ENCODE results near the gene KRTAP19-5.
"Not testable (repeated sequence)": the region's sequence is repeated elsewhere in the genome, so short reads cannot be mapped to it uniquely, and the experiment has no call there.

Gene KRTAP19-5

DNA sequence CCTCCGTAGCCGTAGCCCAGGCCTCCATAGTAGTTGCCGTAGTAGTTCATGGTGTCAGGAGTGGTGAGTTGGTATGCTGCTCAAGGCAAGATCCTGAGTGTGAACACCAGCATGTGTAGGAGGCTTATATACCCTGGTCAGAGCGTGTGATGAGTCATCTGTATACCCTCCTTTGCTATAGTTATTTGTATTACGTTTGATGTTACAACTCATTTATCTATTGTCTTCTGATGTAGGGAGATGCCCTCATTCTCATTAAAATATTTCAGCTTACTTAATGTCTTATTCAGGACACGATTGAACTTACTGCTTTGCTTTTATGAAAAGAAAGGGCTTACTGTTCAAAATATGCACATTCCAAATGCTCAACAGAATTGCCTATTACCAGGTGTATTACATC lies at the start of gene KRTAP19-5:
Gene KRTAP19-5 (minus strand): TSS at position 101 of the 400 bp plus-strand sequence. CDS start 51 bp downstream, at position 50.
- ChIA-PET POLR2A (no interaction called here), CTCF (no interaction called here)
- DNase-seq (ENCODE audit: low read depth, low spot score), result no peak
- no peak for TF ChIP-seq CTCF (IDR thresholded peaks at IDR 0.05; ENCODE audit: insufficient read depth, low read length, missing control alignments)
- H3K4me3 ChIP-seq (ENCODE audit: low read depth, low read length), result no peak within 1 kb of the TSS

- ChIA-PET CTCF (no interaction called here), POLR2A (no interaction called here)
- H3K4me3 ChIP-seq (ENCODE audit: low read depth, low read length), result no peak within 1 kb of the TSS
- DNase-seq (ENCODE audit: low read depth, low spot score), result no peak
- no peak for TF ChIP-seq CTCF (IDR thresholded peaks at IDR 0.05; ENCODE audit: insufficient read depth, low read length, missing control alignments)
Measured at GRCh38 chr21:30541764-30542163, 39.8 kb upstream of the KRTAP19-5 start, which contains the start of gene KRTAP19-6. KRTAP19-6 (minus strand) TSS chr21:30541864; CDS start chr21:30541833, 31 bp downstream.

DNA sequence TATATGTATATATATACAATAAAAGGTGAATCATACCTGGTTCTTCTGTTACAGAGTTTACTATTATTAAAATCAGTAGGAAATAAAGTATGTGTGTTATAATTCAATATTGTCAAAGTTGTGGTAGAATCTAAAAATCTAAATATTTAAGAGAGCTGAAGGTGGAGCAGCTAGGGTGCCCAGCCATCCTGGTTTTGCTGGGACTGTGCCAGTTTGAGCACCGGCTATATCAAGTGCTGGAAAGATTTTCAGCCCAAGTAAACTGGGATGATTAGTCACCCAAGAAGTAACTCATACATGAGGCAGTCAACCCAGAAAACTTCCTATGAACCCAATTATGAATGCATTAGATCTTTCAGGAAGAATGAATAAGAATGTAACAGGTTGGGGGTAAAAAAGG lies 16.9 kb upstream of the KRTAP19-5 start:
- POLR2A ChIA-PET, result no interaction called here
- CTCF ChIA-PET, result no interaction called here

GRCh38 chr21:30515681-30516080 lies 13.7 kb upstream of the KRTAP19-5 start:
- CTCF ChIA-PET, result no interaction called here

More for the DNA sequence above, 16.9 kb upstream of the KRTAP19-5 start:
- no peak for DNase-seq (ENCODE audit: low read depth, low spot score)
- no peak for TF ChIP-seq CTCF (IDR thresholded peaks at IDR 0.05; ENCODE audit: insufficient read depth, low read length, missing control alignments)
- no peak overlapping the region for H3K4me3 ChIP-seq (ENCODE audit: low read depth, low read length)

GRCh38 chr21:30505621-30506205 lies 3.8 kb upstream of the KRTAP19-5 start:
- CTCF ChIA-PET; H3K4me3 ChIP-seq (ENCODE audit: low read depth, low read length); DNase-seq (ENCODE audit: low read depth, low spot score); POLR2A ChIA-PET: not testable (repeated sequence)

More at GRCh38 chr21:30515681-30516080, 13.7 kb upstream of the KRTAP19-5 start:
- TF ChIP-seq CTCF (IDR thresholded peaks at IDR 0.05; ENCODE audit: insufficient read depth, low read length, missing control alignments), result no peak
- DNase-seq (ENCODE audit: low read depth, low spot score), result no peak
- POLR2A ChIA-PET, result no interaction called here
- H3K4me3 ChIP-seq (ENCODE audit: low read depth, low read length), result no peak overlapping the region

- ChIA-PET POLR2A (no interaction called here), CTCF (no interaction called here)
- DNase-seq (ENCODE audit: low read depth, low spot score), result no peak
- no peak for TF ChIP-seq CTCF (IDR thresholded peaks at IDR 0.05; ENCODE audit: insufficient read depth, low read length, missing control alignments)
- no peak within 1 kb of the TSS for H3K4me3 ChIP-seq (ENCODE audit: low read depth, low read length)
Measured at GRCh38 chr21:30497065-30497464, 4.9 kb downstream of the KRTAP19-5 start, which contains the start of gene KRTAP19-4. KRTAP19-4 (minus strand) TSS chr21:30497165; CDS start chr21:30497110, 55 bp downstream.

DNA sequence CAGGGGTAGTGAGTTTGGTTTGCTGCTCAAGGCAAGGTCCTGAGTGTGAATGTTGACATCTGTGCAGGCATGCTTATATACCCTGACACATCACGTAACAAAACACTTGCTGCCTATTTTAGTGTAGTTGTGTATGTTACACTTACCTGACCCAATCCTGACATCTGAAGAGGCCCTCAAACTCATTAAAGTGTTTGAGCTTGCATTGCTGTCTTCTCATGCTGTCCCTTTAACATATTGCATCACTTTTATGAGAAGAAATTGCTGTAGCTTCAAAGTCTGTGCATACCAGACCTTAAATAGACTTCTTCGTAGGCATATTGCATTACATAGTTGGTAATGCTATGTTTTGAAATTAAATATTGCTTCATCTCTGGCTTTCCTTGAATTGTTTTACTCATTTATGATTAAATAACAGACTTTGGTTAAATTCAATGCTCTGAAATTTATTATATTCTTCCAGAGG lies 9.9 kb downstream of the KRTAP19-5 start, which contains the start of gene KRTAP19-3:
Gene KRTAP19-3 (minus strand): TSS at position 51 of the 466 bp plus-strand sequence. CDS start 56 bp downstream, outside the sequence.
- ChIA-PET POLR2A (no interaction called here), CTCF (no interaction called here)
- TF ChIP-seq CTCF (IDR thresholded peaks at IDR 0.05; ENCODE audit: insufficient read depth, low read length, missing control alignments), result no peak
- DNase-seq (ENCODE audit: low read depth, low spot score), result no peak
- no peak within 1 kb of the TSS for H3K4me3 ChIP-seq (ENCODE audit: low read depth, low read length)
